22Rv1 (cell line): ENCODE data around the gene CCR4.

Experiments used
- H3K27ac ChIP-seq: fragments of 450-650 bp; 2 replicates; pipeline ENCODE4 v1.5.1; 2017
- ZFX ChIP-seq: fragments of 450-650 bp; IDR thresholded peaks from 2 replicates; pipeline ENCODE4 v1.6.1; 2017; ENCODE audit warnings: antibody characterized with exemption, borderline replicate concordance
- TF ChIP-seq, protein P1 (sequence below): fragments of 450-650 bp; IDR thresholded peaks from 2 replicates; pipeline ENCODE4 v1.5.1; 2017; ENCODE audit warnings: mild to moderate bottlenecking

Gene CCR4

DNA sequence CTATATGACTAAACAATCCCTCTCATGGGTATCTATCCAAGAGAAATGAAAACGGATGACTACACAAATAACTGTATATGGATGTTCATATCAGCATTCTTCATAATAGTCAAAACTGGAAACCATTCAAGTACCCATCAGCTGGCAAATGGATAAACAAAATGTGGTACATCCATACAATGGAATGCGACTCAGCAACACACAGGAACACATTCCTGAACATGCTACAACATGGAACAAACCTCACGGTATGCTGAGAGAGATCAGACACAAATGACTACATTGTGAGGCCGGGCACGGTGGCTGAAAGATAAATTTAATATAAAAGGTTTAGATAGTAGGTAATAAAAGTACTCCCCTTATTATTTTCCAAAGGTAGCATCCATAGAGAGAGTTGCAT lies 42.6 kb downstream of the CCR4 start:
- TF ChIP-seq, protein P1, sequence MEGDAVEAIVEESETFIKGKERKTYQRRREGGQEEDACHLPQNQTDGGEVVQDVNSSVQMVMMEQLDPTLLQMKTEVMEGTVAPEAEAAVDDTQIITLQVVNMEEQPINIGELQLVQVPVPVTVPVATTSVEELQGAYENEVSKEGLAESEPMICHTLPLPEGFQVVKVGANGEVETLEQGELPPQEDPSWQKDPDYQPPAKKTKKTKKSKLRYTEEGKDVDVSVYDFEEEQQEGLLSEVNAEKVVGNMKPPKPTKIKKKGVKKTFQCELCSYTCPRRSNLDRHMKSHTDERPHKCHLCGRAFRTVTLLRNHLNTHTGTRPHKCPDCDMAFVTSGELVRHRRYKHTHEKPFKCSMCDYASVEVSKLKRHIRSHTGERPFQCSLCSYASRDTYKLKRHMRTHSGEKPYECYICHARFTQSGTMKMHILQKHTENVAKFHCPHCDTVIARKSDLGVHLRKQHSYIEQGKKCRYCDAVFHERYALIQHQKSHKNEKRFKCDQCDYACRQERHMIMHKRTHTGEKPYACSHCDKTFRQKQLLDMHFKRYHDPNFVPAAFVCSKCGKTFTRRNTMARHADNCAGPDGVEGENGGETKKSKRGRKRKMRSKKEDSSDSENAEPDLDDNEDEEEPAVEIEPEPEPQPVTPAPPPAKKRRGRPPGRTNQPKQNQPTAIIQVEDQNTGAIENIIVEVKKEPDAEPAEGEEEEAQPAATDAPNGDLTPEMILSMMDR: no peak
- TF ChIP-seq ZFX: no peak
- H3K27ac ChIP-seq: no peak overlapping the region

DNA sequence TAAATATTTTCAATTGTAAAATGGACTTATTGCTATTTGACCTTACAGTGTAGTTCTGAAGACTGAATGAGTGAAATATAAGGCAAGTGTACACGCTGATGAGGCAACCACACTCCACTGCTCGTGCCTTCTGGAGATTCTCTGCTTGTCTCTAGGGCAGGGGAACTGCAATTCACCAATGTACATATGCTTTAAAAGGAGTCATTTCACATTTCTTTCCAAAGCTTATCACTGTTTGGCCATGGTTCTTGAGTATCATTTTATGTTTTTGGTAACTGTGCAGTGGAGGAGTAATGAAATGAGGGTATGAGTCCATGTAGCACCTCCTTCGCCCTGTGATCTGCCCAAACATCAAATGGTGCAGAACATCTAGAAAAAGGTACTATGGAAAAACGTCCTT lies 43.7 kb downstream of the CCR4 start:
- H3K27ac ChIP-seq: no peak overlapping the region
- no peak for TF ChIP-seq ZFX
- TF ChIP-seq, protein P1: no peak

DNA sequence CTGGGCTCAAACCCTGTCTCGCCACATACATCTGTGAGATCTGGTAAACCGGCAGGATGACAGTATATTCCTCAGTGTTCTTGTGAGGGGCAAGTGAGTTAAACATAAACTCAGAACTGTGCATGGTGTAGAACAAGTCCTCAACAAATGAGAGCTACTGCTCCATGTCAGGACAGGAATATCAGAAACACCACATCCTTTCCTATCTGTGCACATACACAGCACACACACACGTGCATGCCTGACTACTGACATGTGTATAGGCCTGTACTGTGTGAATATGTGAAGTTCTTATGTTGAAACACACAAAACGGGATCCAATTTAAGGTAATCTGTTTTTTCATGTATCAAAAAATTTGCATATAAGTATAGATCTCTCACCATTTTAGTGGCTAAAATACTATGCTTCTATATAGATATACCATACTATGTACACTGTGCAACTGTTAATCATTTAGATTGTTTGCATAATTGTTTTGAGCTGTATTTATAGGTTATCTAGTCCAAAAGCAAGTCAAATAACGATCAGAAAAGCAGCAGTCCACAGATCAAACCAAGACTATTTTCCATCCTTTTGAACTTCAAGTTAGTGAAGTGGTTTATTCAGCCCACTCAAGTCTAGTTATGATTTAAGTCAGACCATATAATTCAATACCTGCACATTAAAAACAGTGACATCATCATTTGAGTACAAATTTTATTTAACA lies 44.8 kb downstream of the CCR4 start:
- H3K27ac ChIP-seq: no peak overlapping the region
- TF ChIP-seq, protein P1: no peak
- no peak for TF ChIP-seq ZFX

DNA sequence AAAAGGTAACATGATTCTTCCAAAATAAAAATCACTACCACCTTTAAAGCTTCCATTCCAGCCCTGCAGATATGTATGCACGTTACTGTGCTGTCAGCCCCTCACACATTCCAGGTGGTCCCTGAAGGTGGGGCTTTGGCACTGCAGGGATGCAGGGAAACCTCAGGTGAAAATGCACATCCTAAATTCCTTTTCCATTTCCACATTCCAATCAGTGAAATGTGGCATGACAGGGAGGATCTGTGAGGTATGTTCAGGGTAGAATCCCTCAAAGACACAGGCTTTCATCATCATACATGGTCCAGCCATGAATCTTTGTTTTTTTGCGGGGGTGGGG lies 45.3 kb downstream of the CCR4 start:
- no peak overlapping the region for H3K27ac ChIP-seq
- TF ChIP-seq ZFX: no peak
- TF ChIP-seq, protein P1: no peak

DNA sequence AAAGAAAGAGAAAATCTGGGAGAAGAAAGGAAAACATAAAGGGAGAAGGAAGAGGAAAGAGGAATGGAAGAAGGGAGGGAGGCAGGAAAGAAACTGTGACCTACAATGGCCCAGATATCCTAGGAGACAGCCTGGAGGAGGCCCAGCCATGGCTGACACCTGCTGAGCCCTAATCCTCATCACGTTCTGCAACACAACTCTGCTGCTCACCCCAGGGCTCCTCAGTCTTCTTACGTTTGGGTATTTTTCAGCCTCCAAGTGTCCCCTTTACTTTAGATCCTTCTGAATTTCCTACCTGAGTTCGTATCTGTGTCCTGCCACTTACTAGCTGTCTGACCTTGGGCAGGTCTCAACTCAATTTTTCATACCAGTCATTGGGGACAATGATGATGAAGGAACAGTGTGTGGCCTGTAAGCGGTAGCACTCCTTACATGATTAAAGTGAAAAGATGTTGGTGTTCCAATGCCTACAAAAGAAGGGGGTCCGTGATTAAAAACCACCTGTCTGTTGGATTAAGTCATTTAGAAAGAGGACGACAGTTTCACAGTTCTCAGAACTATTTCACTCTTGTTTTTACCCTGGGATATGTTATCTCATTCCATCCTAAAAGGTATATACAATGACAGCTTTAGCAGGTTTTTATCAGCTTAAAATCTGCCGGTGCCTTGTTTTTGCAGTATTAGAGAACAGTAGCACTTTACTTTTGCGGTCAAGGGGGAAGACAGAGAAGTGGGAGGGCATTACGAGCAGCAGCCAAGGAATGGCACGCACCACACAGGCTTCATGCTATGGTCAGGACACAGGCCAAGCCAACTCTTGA lies 47.4 kb downstream of the CCR4 start:
- no peak overlapping the region for H3K27ac ChIP-seq
- TF ChIP-seq, protein P1: no peak
- TF ChIP-seq ZFX: no peak

DNA sequence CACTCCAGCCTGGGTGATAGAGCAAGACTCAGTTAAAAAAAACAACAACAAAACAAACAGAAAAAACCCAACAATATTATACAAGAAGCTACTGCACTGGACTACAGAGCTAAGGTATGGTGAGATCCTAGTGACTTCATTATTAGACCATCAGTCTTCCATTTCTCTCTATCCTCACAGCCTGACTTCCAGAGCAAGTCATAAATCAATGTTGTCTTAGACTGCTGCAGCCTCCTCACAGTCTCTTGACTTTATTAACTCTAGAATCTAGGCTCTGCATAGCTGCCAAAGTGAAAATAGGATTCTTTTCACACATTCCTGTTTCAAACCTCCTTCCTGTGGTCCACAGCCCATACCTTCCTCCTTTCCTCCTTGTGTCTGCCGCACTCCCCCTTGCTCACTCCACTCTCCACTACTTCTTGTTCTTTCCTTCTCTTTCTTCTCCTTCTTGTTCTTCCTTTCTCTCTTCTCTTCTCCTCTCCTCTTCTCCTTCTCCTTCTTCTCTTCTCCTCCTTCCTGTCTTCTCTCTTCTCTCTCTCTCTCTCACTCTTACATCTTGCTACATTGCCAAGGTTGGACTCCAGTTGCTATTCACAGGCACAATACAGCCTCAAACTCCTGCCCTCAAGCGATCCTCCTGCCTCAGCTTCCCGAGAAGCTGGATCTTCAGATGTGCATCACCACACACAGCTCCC lies 49.4 kb downstream of the CCR4 start:
- no peak overlapping the region for H3K27ac ChIP-seq
- TF ChIP-seq ZFX: no peak
- TF ChIP-seq, protein P1: no peak
